ENCODE results near the gene CDK5RAP2. TPM values are rescaled to one million over a fixed set of nuclear protein-coding genes. Genes with fewer than 3 reads are reported as not detected.

Gene CDK5RAP2
- polyA plus RNA-seq, 1 donor, result 42.0 TPM

DNA sequence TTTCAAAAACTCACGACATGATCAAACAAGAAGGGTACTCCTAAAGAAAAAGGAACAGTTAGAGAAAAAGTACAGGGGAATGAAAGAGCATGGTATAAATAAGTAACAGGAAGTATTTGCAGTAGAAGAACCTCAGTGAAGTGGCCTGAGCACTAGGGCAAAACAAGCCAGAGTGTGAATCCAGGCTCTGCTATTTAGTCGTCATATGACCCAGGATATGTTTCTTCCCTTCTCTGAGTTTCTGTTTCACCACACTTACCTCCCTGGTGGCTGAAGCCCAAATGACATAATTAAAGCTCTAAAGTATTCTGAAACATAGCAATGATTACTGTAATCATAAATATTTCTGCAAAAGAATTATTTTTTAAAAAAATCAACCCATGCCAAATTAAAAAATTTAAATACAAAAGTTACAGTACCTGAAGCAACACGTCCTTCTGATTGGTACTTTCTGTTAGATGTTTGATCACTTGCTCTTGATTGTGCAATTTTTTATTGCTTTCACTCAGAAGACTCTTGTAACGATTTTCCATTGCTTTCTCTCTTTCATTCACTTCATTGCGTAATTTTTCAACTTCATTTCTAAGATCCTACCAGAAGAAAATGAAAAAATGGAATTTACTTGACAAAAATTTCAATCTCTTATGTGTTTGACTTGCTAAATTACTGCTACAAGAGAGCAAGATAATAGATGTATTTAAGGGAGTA, 88.9 kb downstream of the CDK5RAP2 start:
- 45% methylated on average over 4 of the region's 5 CpGs for WGBS (ENCODE audit: insufficient coverage, low lambda C conversion rate)
- H3K4me1 ChIP-seq (ENCODE audit: control insufficient read depth, insufficient read depth, low read length), result peaks cover 6% of the 10 kb centered on the region
- peak overlapping the region; percentile 75 for H3K27ac ChIP-seq (ENCODE audit: low read length)

DNA sequence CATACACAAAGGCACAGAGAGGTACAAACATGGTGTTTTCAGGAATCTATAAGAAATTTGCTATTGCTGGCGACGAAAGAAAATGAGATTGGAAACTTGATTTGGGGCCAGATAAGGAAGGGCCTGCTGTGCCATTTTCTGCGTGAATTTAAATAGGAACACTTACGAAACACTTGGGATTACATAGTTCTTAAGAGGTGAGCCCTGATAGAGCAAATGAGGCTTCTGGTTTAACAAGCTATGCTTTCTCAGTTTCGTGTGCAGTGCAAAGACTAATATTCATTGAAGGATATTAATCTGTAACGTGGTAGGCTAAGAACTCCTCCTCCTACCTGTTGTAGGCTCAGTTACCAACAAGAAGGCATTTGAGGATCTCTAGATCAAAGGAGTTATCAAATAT, 93.1 kb downstream of the CDK5RAP2 start:
- H3K4me3 ChIP-seq (ENCODE audit: low read length), result no peak overlapping the region
- peaks cover 61% of the 10 kb centered on the region for H3K36me3 ChIP-seq (ENCODE audit: control insufficient read depth, insufficient read depth, low read length)
- no peak for DNase-seq
- H3K4me1 ChIP-seq (ENCODE audit: control insufficient read depth, insufficient read depth, low read length), result peaks cover 6% of the 10 kb centered on the region
- WGBS (ENCODE audit: insufficient coverage, low lambda C conversion rate), result 100% methylated on average over 1 of the region's 6 CpGs
- no peaks in the 10 kb centered on the region for H3K9me3 ChIP-seq (ENCODE audit: control insufficient read depth, low read depth, low read length)
- no peaks in the 10 kb centered on the region for H3K27me3 ChIP-seq (ENCODE audit: control insufficient read depth, insufficient read depth, low read length)
- no peak overlapping the region for H3K27ac ChIP-seq (ENCODE audit: low read length)

More for the DNA sequence above, 88.9 kb downstream of the CDK5RAP2 start:
- Histone ChIP-seq H3K9me3 (ENCODE audit: control insufficient read depth, low read depth, low read length) (no peaks in the 10 kb centered on the region), H3K36me3 (ENCODE audit: control insufficient read depth, insufficient read depth, low read length) (peaks cover 30% of the 10 kb centered on the region), H3K4me3 (ENCODE audit: low read length) (no peak overlapping the region), H3K27me3 (ENCODE audit: control insufficient read depth, insufficient read depth, low read length) (no peaks in the 10 kb centered on the region)
- peak; percentile 48 to 76 for DNase-seq

DNA sequence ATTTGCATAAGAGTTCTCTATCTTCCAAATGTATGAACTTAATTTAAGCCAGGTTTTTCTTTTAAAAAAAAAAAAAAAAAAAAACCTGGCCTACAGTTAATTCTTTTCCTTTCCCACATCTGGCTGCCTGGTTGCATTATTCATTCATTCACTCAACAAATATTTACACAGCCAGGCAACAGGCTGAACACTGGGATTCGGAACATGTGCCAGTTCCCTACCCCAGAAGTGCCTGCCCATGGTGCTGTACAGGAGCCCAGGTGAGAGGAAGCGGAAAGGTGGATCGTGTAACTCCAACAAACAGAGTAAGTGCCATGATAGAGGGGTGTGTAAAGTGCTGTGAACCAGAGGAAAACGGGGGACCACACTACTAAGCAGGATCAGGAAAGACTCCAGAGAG, 93.6 kb downstream of the CDK5RAP2 start:
- WGBS (ENCODE audit: insufficient coverage, low lambda C conversion rate), result no CpG with 5 or more reads among the region's 4 CpGs

DNA sequence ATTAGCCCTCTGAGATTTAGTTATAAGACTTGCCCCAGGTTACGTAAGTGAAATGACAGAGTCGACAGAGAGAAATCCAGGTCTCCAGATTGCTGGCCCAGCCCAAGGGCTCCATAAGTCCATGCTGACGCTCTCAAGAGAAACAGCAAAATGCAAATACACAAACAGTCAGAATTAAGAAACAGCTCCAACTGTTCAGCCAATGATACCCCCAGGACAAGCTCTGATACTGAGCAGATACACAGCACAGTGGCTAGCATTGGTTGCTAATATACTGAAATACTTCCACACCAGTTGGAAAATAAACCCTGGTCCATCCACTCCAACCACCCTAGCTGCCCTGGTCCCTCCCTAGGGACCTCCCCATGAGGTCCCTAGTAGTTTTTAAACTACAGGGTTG, 94.2 kb downstream of the CDK5RAP2 start:
- no CpG with 5 or more reads among the region's 3 CpGs for WGBS (ENCODE audit: insufficient coverage, low lambda C conversion rate)
- Histone ChIP-seq H3K4me3 (ENCODE audit: low read length) (no peak overlapping the region), H3K4me1 (ENCODE audit: control insufficient read depth, insufficient read depth, low read length) (peaks cover 6% of the 10 kb centered on the region), H3K27me3 (ENCODE audit: control insufficient read depth, insufficient read depth, low read length) (no peaks in the 10 kb centered on the region), H3K9me3 (ENCODE audit: control insufficient read depth, low read depth, low read length) (no peaks in the 10 kb centered on the region), H3K27ac (ENCODE audit: low read length) (no peak overlapping the region), H3K36me3 (ENCODE audit: control insufficient read depth, insufficient read depth, low read length) (peaks cover 65% of the 10 kb centered on the region)
- DNase-seq, result no peak

More for the DNA sequence above, 93.6 kb downstream of the CDK5RAP2 start:
- Histone ChIP-seq H3K36me3 (ENCODE audit: control insufficient read depth, insufficient read depth, low read length) (peaks cover 61% of the 10 kb centered on the region), H3K27me3 (ENCODE audit: control insufficient read depth, insufficient read depth, low read length) (no peaks in the 10 kb centered on the region), H3K9me3 (ENCODE audit: control insufficient read depth, low read depth, low read length) (no peaks in the 10 kb centered on the region), H3K4me3 (ENCODE audit: low read length) (no peak overlapping the region), H3K4me1 (ENCODE audit: control insufficient read depth, insufficient read depth, low read length) (peaks cover 6% of the 10 kb centered on the region), H3K27ac (ENCODE audit: low read length) (no peak overlapping the region)
- no peak for DNase-seq

DNA sequence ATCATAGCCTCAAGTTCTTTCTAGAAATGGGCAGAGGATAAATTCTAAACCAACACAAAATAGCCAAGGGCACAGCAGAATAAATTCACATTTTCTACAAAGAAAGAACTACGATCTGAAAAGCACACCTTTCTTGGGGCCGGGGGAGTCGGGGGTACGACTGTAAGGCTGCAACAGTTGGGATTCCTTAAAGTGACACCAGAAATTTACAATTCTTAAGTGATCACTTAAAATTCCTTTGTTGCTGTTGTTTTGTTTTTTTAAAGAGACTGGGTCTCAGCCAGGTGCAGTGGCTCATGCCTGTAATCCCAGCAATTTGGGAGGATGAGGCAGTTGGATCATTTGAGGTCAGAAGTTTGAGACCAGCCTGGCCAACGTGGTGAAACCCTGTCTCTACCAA, 95.8 kb downstream of the CDK5RAP2 start:
- DNase-seq, result no peak
- no peaks in the 10 kb centered on the region for H3K9me3 ChIP-seq (ENCODE audit: control insufficient read depth, low read depth, low read length)
- no peak overlapping the region for H3K4me3 ChIP-seq (ENCODE audit: low read length)
- peaks cover 62% of the 10 kb centered on the region for H3K36me3 ChIP-seq (ENCODE audit: control insufficient read depth, insufficient read depth, low read length)
- H3K4me1 ChIP-seq (ENCODE audit: control insufficient read depth, insufficient read depth, low read length), result no peaks in the 10 kb centered on the region
- no peaks in the 10 kb centered on the region for H3K27me3 ChIP-seq (ENCODE audit: control insufficient read depth, insufficient read depth, low read length)
- WGBS (ENCODE audit: insufficient coverage, low lambda C conversion rate), result no CpG with 5 or more reads among the region's 5 CpGs
- H3K27ac ChIP-seq (ENCODE audit: low read length), result no peak overlapping the region

DNA sequence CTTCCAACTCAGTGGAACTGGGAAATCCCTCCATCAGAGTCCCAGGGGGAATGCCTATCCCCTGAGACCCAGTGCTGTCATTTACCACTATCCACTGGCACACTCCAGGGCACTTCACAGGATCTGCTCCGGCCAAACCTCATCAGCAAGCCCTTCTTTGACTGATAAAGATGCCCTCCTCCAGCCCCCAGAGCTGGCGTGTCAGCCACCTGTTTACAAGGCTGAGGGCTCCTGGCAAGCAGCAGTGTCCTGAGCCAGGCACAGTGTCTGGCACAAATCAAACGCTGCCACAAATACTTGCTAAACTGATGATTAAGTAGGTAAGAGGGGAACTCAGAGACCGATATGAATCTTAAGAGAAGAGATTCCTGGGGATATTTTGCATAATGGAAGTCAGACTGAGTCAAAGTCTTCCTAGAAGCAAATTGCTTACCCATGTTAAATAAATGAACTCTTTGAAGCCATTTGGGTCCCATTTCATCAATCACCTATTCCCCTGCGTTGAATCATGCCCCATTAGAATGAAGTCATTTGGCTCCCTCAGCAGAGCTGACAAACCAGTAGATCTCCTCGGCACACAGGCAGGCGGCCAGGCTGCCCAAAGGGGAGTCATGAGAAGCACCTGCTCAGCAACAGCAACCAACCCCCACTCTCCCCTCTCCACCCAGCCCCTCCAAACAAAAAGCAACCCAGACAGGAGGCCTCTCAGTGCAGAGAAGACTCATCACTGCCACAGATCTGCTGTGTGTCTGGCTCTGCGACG, 97.4 kb downstream of the CDK5RAP2 start:
- no peak for DNase-seq
- WGBS (ENCODE audit: insufficient coverage, low lambda C conversion rate), result no CpG with 5 or more reads among the region's 9 CpGs
- Histone ChIP-seq H3K9me3 (ENCODE audit: control insufficient read depth, low read depth, low read length) (no peaks in the 10 kb centered on the region), H3K36me3 (ENCODE audit: control insufficient read depth, insufficient read depth, low read length) (peaks cover 54% of the 10 kb centered on the region), H3K27ac (ENCODE audit: low read length) (no peak overlapping the region), H3K27me3 (ENCODE audit: control insufficient read depth, insufficient read depth, low read length) (no peaks in the 10 kb centered on the region), H3K4me1 (ENCODE audit: control insufficient read depth, insufficient read depth, low read length) (no peaks in the 10 kb centered on the region), H3K4me3 (ENCODE audit: low read length) (no peak overlapping the region)

DNA sequence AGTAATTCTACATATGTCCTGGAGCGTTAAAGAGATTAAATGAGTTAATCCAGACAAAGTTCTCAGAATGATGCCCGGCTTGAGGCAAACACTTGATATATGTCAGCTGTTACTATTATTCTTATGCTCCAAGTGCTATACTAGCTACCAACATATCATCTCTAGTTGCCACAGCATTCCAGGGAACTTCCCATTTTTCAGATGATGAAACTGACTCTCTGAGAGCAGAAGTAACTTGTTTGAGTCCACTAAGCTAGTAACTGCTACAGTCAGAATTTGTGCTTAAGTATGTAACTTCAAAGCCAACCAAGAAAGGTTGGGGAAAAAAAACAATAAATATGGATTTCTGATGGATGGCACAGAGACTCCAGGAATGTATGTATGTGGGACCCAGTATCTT, 98.1 kb downstream of the CDK5RAP2 start:
- WGBS (ENCODE audit: insufficient coverage, low lambda C conversion rate), result no CpG with 5 or more reads among the region's 2 CpGs
- H3K4me1 ChIP-seq (ENCODE audit: control insufficient read depth, insufficient read depth, low read length), result no peaks in the 10 kb centered on the region
- no peak overlapping the region for H3K27ac ChIP-seq (ENCODE audit: low read length)
- no peaks in the 10 kb centered on the region for H3K9me3 ChIP-seq (ENCODE audit: control insufficient read depth, low read depth, low read length)
- no peak overlapping the region for H3K4me3 ChIP-seq (ENCODE audit: low read length)
- H3K36me3 ChIP-seq (ENCODE audit: control insufficient read depth, insufficient read depth, low read length), result peaks cover 51% of the 10 kb centered on the region
- no peak for DNase-seq
- H3K27me3 ChIP-seq (ENCODE audit: control insufficient read depth, insufficient read depth, low read length), result no peaks in the 10 kb centered on the region

DNA sequence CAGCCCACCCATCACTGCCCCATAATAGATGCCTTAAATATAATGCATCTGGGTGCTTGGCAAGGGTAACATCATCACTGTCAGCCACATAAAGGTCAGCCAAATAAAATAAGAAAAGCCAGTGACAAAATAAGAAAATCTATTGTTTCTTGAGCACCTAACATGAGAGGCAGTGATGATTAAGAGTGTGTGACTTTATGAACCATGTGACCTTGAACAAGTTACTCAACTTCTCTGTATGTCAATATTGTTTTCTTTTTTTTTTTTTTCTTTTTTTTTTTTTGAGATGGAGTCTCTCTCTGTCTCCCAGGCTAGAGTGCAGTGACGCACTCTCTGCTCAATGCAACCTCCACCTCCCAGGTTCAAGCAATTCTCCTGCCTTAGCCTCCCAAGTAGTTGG, 98.7 kb downstream of the CDK5RAP2 start:
- Histone ChIP-seq H3K27me3 (ENCODE audit: control insufficient read depth, insufficient read depth, low read length) (no peaks in the 10 kb centered on the region), H3K36me3 (ENCODE audit: control insufficient read depth, insufficient read depth, low read length) (peaks cover 48% of the 10 kb centered on the region), H3K4me3 (ENCODE audit: low read length) (no peak overlapping the region), H3K9me3 (ENCODE audit: control insufficient read depth, low read depth, low read length) (no peaks in the 10 kb centered on the region), H3K4me1 (ENCODE audit: control insufficient read depth, insufficient read depth, low read length) (no peaks in the 10 kb centered on the region), H3K27ac (ENCODE audit: low read length) (no peak overlapping the region)
- no CpG with 5 or more reads among the region's 1 CpG for WGBS (ENCODE audit: insufficient coverage, low lambda C conversion rate)
- DNase-seq, result no peak

DNA sequence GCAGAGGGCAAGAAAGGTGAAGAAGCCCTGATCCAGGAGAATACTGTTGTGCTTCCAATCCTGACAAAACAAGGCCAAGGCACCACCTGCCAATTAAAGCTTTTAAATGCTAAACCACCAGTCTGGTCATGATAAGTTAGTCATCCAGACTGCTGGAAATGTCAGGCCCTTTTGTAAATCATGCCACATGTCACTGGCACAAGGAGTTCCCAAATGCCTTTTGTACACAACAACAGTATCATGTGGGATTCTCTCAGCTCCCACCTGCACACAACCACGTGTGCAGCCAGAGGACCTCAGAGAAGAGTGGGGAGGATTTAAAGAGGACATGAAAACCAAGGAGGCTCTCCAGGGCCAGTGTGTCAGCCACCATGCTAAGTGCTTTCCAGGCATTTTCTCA, 99.3 kb downstream of the CDK5RAP2 start:
- H3K9me3 ChIP-seq (ENCODE audit: control insufficient read depth, low read depth, low read length), result no peaks in the 10 kb centered on the region
- no peaks in the 10 kb centered on the region for H3K27me3 ChIP-seq (ENCODE audit: control insufficient read depth, insufficient read depth, low read length)
- no peak overlapping the region for H3K4me3 ChIP-seq (ENCODE audit: low read length)
- H3K4me1 ChIP-seq (ENCODE audit: control insufficient read depth, insufficient read depth, low read length), result no peaks in the 10 kb centered on the region
- no CpG with 5 or more reads among the region's 1 CpG for WGBS (ENCODE audit: insufficient coverage, low lambda C conversion rate)
- DNase-seq, result no peak
- H3K27ac ChIP-seq (ENCODE audit: low read length), result no peak overlapping the region
- H3K36me3 ChIP-seq (ENCODE audit: control insufficient read depth, insufficient read depth, low read length), result peaks cover 47% of the 10 kb centered on the region

DNA sequence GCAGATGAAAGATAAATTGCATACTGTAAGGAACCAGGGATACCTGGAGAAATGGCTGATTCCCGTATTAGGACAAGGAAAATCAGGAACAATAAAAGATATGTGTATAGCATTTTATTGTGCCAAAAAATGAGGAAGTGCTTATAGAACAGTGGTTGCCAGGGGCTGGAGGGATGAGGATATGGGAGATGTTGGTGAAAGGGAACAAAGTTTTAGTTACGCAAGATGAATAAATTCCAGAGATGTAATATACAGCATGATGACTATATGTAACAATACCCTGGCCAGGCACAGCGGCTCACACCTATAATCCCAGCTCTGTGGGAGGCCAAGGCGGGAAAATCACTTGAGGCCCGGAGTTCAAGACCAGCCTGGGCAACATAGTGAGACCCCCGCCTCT, 101.8 kb downstream of the CDK5RAP2 start:
- Histone ChIP-seq H3K4me1 (ENCODE audit: control insufficient read depth, insufficient read depth, low read length) (no peaks in the 10 kb centered on the region), H3K9me3 (ENCODE audit: control insufficient read depth, low read depth, low read length) (no peaks in the 10 kb centered on the region), H3K4me3 (ENCODE audit: low read length) (no peak overlapping the region), H3K27me3 (ENCODE audit: control insufficient read depth, insufficient read depth, low read length) (no peaks in the 10 kb centered on the region), H3K27ac (ENCODE audit: low read length) (no peak overlapping the region), H3K36me3 (ENCODE audit: control insufficient read depth, insufficient read depth, low read length) (peaks cover 47% of the 10 kb centered on the region)
- WGBS (ENCODE audit: insufficient coverage, low lambda C conversion rate), result 40% methylated on average over 1 of the region's 6 CpGs
- DNase-seq, result peak; percentile 5 to 45
